ENCODE data around the gene LDAH. TPM values are rescaled to one million over a fixed set of nuclear protein-coding genes. Genes with fewer than 3 reads are reported as not detected.

LDAH gene
- total RNA-seq, 1 donor from 2014 or later, result 28.0 TPM

GRCh38 chr2:20757405-20758090 is 65.4 kb downstream of the LDAH start:
- Mint-ChIP-seq H3K9me3 (ENCODE audit: unreplicated experiment) (peaks cover 4% of the 10 kb centered on the region), H3K4me3 (ENCODE audit: unreplicated experiment) (no peak overlapping the region), H3K27me3 (ENCODE audit: unreplicated experiment) (no peaks in the 10 kb centered on the region), H3K36me3 (ENCODE audit: unreplicated experiment) (peaks cover 26% of the 10 kb centered on the region), H3K4me1 (ENCODE audit: unreplicated experiment) (peaks cover 4% of the 10 kb centered on the region), H3K27ac (ENCODE audit: unreplicated experiment) (no peak overlapping the region)
- no peak for DNase-seq (ENCODE audit: extremely low spot score, unreplicated experiment)
- no peak for TF ChIP-seq CTCF (IDR thresholded peaks at IDR 0.05)

GRCh38 chr2:20755132-20755800 is 67.6 kb downstream of the LDAH start:
- Mint-ChIP-seq H3K9me3 (ENCODE audit: unreplicated experiment) (peaks cover under 1% of the 10 kb centered on the region), H3K36me3 (ENCODE audit: unreplicated experiment) (peaks cover 27% of the 10 kb centered on the region), H3K4me3 (ENCODE audit: unreplicated experiment) (no peak overlapping the region), H3K4me1 (ENCODE audit: unreplicated experiment) (peaks cover 4% of the 10 kb centered on the region), H3K27ac (ENCODE audit: unreplicated experiment) (no peak overlapping the region), H3K27me3 (ENCODE audit: unreplicated experiment) (no peaks in the 10 kb centered on the region)
- TF ChIP-seq CTCF (IDR thresholded peaks at IDR 0.05), result peak; percentile 48
- no peak for DNase-seq (ENCODE audit: extremely low spot score, unreplicated experiment)

GRCh38 chr2:20752293-20752692 is 70.6 kb downstream of the LDAH start:
- Mint-ChIP-seq H3K27ac (ENCODE audit: unreplicated experiment) (no peak overlapping the region), H3K9me3 (ENCODE audit: unreplicated experiment) (no peaks in the 10 kb centered on the region), H3K36me3 (ENCODE audit: unreplicated experiment) (peaks cover 28% of the 10 kb centered on the region), H3K4me3 (ENCODE audit: unreplicated experiment) (no peak overlapping the region), H3K4me1 (ENCODE audit: unreplicated experiment) (peaks cover 4% of the 10 kb centered on the region), H3K27me3 (ENCODE audit: unreplicated experiment) (no peaks in the 10 kb centered on the region)
- no peak for TF ChIP-seq CTCF (IDR thresholded peaks at IDR 0.05)
- DNase-seq (ENCODE audit: extremely low spot score, unreplicated experiment), result no peak

- Mint-ChIP-seq H3K36me3 (ENCODE audit: unreplicated experiment) (peaks cover 25% of the 10 kb centered on the region), H3K27me3 (ENCODE audit: unreplicated experiment) (no peaks in the 10 kb centered on the region), H3K27ac (ENCODE audit: unreplicated experiment) (no peak overlapping the region), H3K4me3 (ENCODE audit: unreplicated experiment) (no peak overlapping the region), H3K9me3 (ENCODE audit: unreplicated experiment) (no peaks in the 10 kb centered on the region), H3K4me1 (ENCODE audit: unreplicated experiment) (peaks cover 12% of the 10 kb centered on the region)
- no peak for TF ChIP-seq CTCF (IDR thresholded peaks at IDR 0.05)
- no peak for DNase-seq (ENCODE audit: extremely low spot score, unreplicated experiment)
Measured at GRCh38 chr2:20747317-20747716, 75.6 kb downstream of the LDAH start.

DNA sequence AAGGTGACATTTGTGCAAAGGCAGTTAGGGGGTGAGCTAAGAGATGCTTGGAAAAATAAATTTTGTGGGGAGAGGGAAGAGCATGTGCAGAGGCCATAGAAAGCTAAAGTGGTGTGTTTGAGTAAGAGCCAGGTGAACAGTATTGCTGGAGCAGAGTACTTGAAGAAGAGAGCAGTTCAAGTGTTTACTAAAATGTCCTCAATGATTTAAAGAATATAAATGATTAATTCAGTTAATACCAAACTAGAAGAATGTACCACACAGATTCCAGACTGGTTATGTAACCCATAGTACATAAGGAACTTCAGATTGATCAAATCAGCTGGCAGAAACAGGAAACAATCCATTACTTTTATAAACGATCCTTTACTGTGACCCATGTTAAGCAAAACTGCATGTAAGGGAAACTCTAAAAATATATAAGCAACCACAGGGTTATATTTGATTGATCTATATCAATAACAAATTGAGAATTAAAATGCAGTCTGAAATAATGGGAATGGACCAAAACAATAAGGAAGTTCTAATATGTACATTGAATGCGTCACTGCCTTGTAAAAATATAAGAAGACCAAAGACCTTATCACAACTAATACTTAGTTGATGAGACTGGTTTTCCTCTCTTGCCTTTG is 76.9 kb downstream of the LDAH start:
- Mint-ChIP-seq H3K36me3 (ENCODE audit: unreplicated experiment) (peaks cover 18% of the 10 kb centered on the region), H3K27ac (ENCODE audit: unreplicated experiment) (no peak overlapping the region), H3K27me3 (ENCODE audit: unreplicated experiment) (no peaks in the 10 kb centered on the region), H3K4me1 (ENCODE audit: unreplicated experiment) (peaks cover 12% of the 10 kb centered on the region), H3K4me3 (ENCODE audit: unreplicated experiment) (no peak overlapping the region), H3K9me3 (ENCODE audit: unreplicated experiment) (no peaks in the 10 kb centered on the region)
- DNase-seq (ENCODE audit: extremely low spot score, unreplicated experiment), result no peak
- no peak for TF ChIP-seq CTCF (IDR thresholded peaks at IDR 0.05)

Data from osteocyte (in vitro differentiated cells).